ENCODE data around the gene ZNF827.

ZNF827 gene

GRCh38 chr4:145939441-145939750 lies 773 bp upstream of the ZNF827 start:
- Histone ChIP-seq H3K27me3 (ENCODE audit: insufficient read depth, insufficient read length) (no peaks in the 10 kb centered on the region), H3K4me3 (ENCODE audit: insufficient read length, low read depth) (no peak overlapping the region), H3K9me3 (ENCODE audit: insufficient read depth, low read length) (no peaks in the 10 kb centered on the region), H3K4me1 (ENCODE audit: insufficient read depth, insufficient read length) (no peaks in the 10 kb centered on the region), H3K36me3 (ENCODE audit: insufficient read depth, insufficient read length, low read length) (no peaks in the 10 kb centered on the region), H3K9ac (ENCODE audit: insufficient read length, low read depth) (peak overlapping the region; percentile 16)
- DNase-seq (ENCODE audit: low read depth, low spot score) = no peak
- TF ChIP-seq YY1 (IDR thresholded peaks at IDR 0.05; ENCODE audit: insufficient read depth, insufficient read length) (no peak), ZNF274 (IDR thresholded peaks at IDR 0.05; ENCODE audit: low read depth, low read length) (no peak), SUZ12 (IDR thresholded peaks at IDR 0.05; ENCODE audit: extremely low read depth, insufficient read depth, insufficient read length) (no peak)

- Histone ChIP-seq H3K27me3 (ENCODE audit: insufficient read depth, insufficient read length) (no peaks in the 10 kb centered on the region), H3K9ac (ENCODE audit: insufficient read length, low read depth) (peak overlapping the region; percentile 96)
Observed at GRCh38 chr4:145937971-145938611, 532 bp downstream of the ZNF827 start.

DNA sequence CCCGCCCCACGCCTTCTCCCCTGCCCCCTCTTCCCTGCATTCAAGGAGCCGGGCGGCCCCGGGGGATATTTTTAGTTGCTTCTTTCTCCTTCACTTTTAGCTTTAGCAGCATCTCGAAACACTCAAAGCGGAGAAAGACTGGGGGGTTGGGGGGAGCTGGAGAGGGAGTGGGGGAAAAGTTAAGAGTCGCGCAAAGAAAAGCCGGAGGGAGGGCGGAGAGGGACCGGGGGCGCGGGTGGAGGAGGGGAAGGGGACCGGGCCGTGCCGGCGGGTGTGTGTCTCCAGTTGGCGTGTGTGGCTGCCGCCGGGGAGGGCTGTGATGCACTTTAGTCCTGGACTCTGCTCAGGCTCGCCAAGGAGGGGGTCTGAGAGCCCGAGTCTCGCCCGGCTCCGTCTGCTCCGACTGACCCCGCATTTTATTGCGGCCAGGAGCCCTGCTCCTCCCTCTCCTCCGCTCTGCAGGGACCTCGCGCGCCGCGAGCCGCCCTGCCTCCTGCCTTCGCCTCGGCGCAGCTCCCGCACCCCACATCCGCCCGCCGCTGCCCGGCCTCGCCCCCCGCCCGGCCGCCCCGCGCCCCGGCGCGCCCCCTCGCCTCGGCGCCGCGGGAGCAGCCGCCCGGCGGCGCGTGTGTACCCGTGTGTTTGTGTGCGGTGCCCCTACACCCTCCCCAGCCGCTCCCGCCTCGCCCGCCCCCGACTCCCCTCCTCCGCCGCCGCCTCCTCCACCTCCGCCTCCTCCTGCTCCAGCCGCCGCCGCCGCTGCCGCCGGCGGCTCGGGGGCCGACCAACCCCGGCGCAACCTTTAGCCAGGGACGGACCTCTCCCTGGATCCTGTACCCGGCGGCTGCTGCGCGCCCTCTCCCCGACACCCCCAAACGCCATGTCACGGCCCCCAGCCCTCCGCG lies 1.4 kb downstream of the ZNF827 start:
- DNase-seq (ENCODE audit: low read depth, low spot score) = peak; percentile 23

More at GRCh38 chr4:145937971-145938611, 532 bp downstream of the ZNF827 start:
- no peaks in the 10 kb centered on the region for H3K4me1 ChIP-seq (ENCODE audit: insufficient read depth, insufficient read length)
- TF ChIP-seq ZNF274 (IDR thresholded peaks at IDR 0.05; ENCODE audit: low read depth, low read length) (no peak), YY1 (IDR thresholded peaks at IDR 0.05; ENCODE audit: insufficient read depth, insufficient read length) (peak; percentile 34)
- no peaks in the 10 kb centered on the region for H3K9me3 ChIP-seq (ENCODE audit: insufficient read depth, low read length)
- H3K4me3 ChIP-seq (ENCODE audit: insufficient read length, low read depth) = peak overlapping the region; percentile 80
- H3K36me3 ChIP-seq (ENCODE audit: insufficient read depth, insufficient read length, low read length) = peaks cover 2% of the 10 kb centered on the region
- DNase-seq (ENCODE audit: low read depth, low spot score) = peak; percentile 35

GRCh38 chr4:145936142-145936996 lies 2.3 kb downstream of the ZNF827 start:
- Histone ChIP-seq H3K9ac (ENCODE audit: insufficient read length, low read depth) (peak overlapping the region; percentile 86), H3K4me3 (ENCODE audit: insufficient read length, low read depth) (peak overlapping the region; percentile 71), H3K4me1 (ENCODE audit: insufficient read depth, insufficient read length) (no peaks in the 10 kb centered on the region), H3K27me3 (ENCODE audit: insufficient read depth, insufficient read length) (no peaks in the 10 kb centered on the region), H3K36me3 (ENCODE audit: insufficient read depth, insufficient read length, low read length) (peaks cover 11% of the 10 kb centered on the region), H3K9me3 (ENCODE audit: insufficient read depth, low read length) (no peaks in the 10 kb centered on the region)
- TF ChIP-seq ZNF274 (IDR thresholded peaks at IDR 0.05; ENCODE audit: low read depth, low read length) (no peak), YY1 (IDR thresholded peaks at IDR 0.05; ENCODE audit: insufficient read depth, insufficient read length) (no peak), SUZ12 (IDR thresholded peaks at IDR 0.05; ENCODE audit: extremely low read depth, insufficient read depth, insufficient read length) (no peak)
- DNase-seq (ENCODE audit: low read depth, low spot score) = peak; percentile 61

More for the DNA sequence above, 1.4 kb downstream of the ZNF827 start:
- Histone ChIP-seq H3K27me3 (ENCODE audit: insufficient read depth, insufficient read length) (no peaks in the 10 kb centered on the region), H3K9me3 (ENCODE audit: insufficient read depth, low read length) (no peaks in the 10 kb centered on the region), H3K4me3 (ENCODE audit: insufficient read length, low read depth) (peak overlapping the region; percentile 80), H3K4me1 (ENCODE audit: insufficient read depth, insufficient read length) (no peaks in the 10 kb centered on the region), H3K36me3 (ENCODE audit: insufficient read depth, insufficient read length, low read length) (peaks cover 8% of the 10 kb centered on the region), H3K9ac (ENCODE audit: insufficient read length, low read depth) (peak overlapping the region; percentile 98)
- TF ChIP-seq YY1 (IDR thresholded peaks at IDR 0.05; ENCODE audit: insufficient read depth, insufficient read length) (no peak), SUZ12 (IDR thresholded peaks at IDR 0.05; ENCODE audit: extremely low read depth, insufficient read depth, insufficient read length) (no peak), ZNF274 (IDR thresholded peaks at IDR 0.05; ENCODE audit: low read depth, low read length) (no peak)

DNA sequence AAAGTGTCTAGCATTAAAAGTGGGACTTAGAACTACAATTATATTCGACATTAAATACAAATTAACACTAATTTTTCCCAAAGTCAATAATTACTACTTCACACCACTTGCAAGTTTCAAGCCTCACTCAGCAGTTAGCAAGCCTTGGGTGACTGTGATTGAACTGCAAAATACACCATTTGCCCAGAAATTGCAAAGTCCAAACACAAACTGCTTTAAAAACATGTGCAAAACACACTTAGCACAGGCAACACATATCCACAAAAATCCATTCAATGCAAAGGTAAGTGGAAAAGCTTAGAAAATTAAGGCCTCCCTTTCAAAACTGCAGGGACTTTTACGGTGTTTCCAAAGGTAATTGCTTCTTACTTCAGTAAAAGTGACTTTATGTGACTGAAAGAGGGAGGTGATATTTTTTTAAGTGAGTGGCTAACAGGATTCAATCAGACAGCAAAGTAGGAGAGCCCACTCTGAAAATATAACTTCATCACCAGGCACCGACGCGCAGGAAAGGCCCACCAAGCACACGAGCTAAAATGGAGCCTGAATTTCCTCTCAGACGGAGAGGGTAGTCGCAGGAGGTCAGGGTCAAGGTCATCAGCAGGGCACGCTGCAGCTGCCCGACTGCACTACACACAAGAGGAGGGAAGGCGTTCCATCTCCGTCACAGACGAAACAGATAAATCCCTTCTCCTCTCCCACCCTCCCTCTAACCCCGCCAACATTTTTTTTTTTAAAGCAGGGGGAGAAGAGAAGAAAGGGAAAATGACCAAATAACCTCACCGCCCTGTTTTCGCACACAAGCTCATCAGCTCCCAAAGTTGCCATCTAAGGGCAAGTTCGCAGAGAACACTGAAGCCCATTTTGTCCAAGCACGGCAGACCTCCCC lies 3.1 kb downstream of the ZNF827 start:
- peaks cover 11% of the 10 kb centered on the region for H3K36me3 ChIP-seq (ENCODE audit: insufficient read depth, insufficient read length, low read length)
- TF ChIP-seq YY1 (IDR thresholded peaks at IDR 0.05; ENCODE audit: insufficient read depth, insufficient read length) = no peak
- TF ChIP-seq SUZ12 (IDR thresholded peaks at IDR 0.05; ENCODE audit: extremely low read depth, insufficient read depth, insufficient read length) = no peak
- no peak for TF ChIP-seq ZNF274 (IDR thresholded peaks at IDR 0.05; ENCODE audit: low read depth, low read length)
- peak; percentile 32 for DNase-seq (ENCODE audit: low read depth, low spot score)
- H3K4me3 ChIP-seq (ENCODE audit: insufficient read length, low read depth) = peak overlapping the region; percentile 71
- peak overlapping the region; percentile 86 for H3K9ac ChIP-seq (ENCODE audit: insufficient read length, low read depth)
- H3K4me1 ChIP-seq (ENCODE audit: insufficient read depth, insufficient read length) = no peaks in the 10 kb centered on the region
- no peaks in the 10 kb centered on the region for H3K9me3 ChIP-seq (ENCODE audit: insufficient read depth, low read length)
- H3K27me3 ChIP-seq (ENCODE audit: insufficient read depth, insufficient read length) = no peaks in the 10 kb centered on the region

GRCh38 chr4:145934434-145935047 lies 4.1 kb downstream of the ZNF827 start:
- Histone ChIP-seq H3K27me3 (ENCODE audit: insufficient read depth, insufficient read length) (no peaks in the 10 kb centered on the region), H3K9me3 (ENCODE audit: insufficient read depth, low read length) (no peaks in the 10 kb centered on the region), H3K9ac (ENCODE audit: insufficient read length, low read depth) (peak overlapping the region; percentile 42), H3K36me3 (ENCODE audit: insufficient read depth, insufficient read length, low read length) (peaks cover 11% of the 10 kb centered on the region), H3K4me1 (ENCODE audit: insufficient read depth, insufficient read length) (no peaks in the 10 kb centered on the region), H3K4me3 (ENCODE audit: insufficient read length, low read depth) (no peak overlapping the region)
- no peak for TF ChIP-seq YY1 (IDR thresholded peaks at IDR 0.05; ENCODE audit: insufficient read depth, insufficient read length)
- TF ChIP-seq ZNF274 (IDR thresholded peaks at IDR 0.05; ENCODE audit: low read depth, low read length) = no peak
- TF ChIP-seq SUZ12 (IDR thresholded peaks at IDR 0.05; ENCODE audit: extremely low read depth, insufficient read depth, insufficient read length) = no peak
- no peak for DNase-seq (ENCODE audit: low read depth, low spot score)

All from NT2/D1 (cell line).